Midbrain (tissue), 1 donor: ENCODE data around the gene OR4C6.

ENCODE experiments used
- DNase-seq: peaks from one replicate; lab custom pipeline; 2025; lab: John Stamatoyannopoulos, UW

The OR4C6 gene

DNA sequence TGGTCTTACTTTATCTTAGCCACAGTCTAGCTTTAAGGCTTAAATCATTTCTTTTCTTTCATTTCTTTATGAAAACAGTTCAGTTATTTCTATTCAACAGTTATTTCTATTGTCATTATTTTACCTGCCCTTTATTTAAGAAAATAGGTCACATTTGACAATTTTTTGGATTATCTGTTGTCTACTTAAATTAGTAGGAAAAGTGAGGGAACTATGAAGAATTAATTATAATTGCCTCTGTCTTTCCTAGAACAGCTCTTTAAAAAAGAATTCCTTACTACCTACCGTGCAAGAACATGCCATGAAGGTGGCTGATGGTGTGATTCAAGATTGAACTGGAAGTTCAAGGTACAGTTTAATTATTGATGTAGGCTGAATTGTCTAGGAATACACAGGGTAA lies at the start of gene OR4C6:
Gene OR4C6 (plus strand): TSS at position 301 of the 400 bp plus-strand sequence. CDS start 2,966 bp downstream, outside the sequence.
- no peak for DNase-seq

DNA sequence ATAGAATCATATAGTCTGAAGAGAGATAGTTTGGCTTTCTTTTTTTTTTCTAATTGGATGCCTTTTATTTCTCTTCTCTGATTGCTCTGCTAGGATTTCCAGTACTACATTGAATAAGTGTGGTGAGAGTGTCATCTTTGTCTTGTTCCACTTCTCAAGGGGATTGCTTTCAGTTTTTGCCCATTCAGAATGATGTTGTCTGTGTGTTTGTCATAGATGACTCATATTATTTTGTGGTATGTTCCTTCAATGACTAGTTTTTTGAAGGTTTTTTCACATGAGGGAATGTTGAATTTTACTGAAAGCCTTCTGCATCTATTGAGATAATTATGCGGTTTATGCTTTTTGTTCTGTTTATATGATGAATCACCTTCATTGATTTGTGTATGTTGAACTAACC lies 37.5 kb upstream of the OR4C6 start:
- no peak for DNase-seq

DNA sequence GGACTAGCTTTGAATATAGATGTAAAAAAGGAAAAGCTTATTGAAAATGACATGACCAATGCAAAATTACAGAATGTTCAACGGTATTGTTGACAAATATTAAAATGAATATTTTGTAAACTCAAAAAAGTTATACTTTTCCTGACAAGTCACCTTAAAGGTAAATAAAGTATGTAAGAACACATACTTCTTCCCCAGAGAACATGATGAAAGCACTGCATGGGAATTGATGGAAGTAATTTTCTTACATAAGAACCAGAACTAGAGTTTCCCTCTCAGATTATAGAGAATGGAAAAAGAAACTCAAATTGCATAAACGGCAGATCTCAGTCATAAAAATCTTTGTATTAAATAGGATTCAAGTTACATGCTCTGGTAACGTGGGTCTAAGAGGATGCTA lies 27.2 kb upstream of the OR4C6 start, which contains the start of gene OR4P4:
Gene OR4P4 (plus strand): TSS at position 301 of the 400 bp plus-strand sequence.
- DNase-seq: no peak

DNA sequence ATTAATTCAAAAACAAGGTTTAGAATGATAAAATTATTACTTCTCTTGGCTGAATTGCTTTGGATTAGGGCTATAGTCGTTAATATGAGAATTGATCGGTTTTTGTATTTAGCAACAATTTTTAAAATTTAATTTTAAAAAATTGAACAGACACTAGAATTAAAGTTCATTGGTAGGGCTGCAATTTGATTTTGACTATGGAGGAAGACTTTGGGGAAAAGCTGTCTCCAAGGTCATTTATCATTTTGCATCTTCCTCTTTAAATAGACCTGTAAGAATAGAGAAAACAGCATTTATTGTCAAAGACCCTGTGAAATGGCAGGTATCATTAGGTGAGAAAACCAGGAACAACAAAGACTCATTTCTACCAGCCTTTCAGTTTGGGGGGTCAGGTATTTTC lies 14.0 kb upstream of the OR4C6 start, which contains the start of gene OR4S2:
Gene OR4S2 (plus strand): TSS at position 301 of the 400 bp plus-strand sequence. CDS start 2,577 bp downstream, outside the sequence.
- DNase-seq: no peak

DNA sequence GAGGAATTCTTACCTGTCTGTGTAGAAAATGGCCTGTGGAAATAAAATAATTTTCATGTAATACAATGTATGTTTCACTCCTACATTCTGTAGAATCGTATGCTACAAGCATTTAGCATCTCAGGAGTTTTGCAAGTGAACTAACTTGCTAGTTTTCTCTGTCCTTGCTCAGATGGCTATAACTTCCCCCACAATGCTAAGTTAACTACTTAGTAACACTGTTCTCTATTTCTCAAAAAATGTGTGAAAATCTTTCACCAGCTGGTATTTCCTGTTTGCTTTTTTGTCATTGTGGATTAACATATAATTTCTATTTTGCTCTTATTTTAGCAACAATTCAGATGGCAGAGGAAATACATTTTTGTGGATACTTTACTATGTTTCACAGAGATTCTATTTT lies 9.4 kb upstream of the OR4C6 start:
- DNase-seq: no peak

DNA sequence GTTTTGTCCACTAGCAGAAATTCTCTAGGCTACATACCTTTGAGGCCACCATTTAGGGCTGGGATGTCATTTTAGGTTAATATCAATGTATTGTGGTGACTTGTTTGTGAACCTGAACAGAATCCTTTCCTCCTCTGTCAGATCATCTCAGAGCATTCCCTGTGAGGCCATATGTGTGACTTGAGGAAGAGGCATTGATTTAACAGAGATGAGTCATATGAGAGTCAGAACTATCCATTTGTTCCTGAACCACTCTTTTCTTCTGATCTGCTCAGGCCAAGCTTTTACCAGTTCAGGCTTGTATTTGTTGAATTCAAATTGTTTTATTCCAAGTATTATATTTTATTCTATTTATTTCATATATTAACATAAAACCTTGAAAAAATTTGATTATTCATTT lies 6.9 kb upstream of the OR4C6 start:
- no peak for DNase-seq

DNA sequence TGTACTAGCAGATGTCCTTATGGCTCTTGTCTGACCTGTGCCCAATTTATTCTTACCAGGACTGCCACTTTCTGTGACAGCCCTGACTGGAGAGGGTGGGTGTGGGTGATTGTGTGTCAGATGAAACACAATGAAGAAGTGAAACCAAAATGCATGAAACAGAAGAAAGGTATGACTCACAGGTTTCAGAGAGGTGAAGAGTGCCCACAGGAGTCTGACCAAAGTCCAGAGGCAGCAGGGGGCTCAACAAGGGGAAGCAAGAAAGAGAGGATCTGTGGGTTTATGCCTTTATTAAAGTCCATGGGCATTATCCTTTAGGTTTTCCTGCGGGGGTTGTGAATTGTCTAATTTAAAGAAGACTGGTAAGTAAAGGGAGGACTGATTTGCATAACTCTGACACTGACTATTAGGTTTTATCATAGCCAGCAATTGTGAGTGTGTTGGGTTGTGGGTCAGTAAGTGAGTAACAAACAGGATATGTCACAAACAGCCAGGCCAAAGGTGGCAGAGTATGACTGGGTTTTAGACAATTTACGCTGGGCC lies 3.9 kb upstream of the OR4C6 start:
- DNase-seq: no peak

DNA sequence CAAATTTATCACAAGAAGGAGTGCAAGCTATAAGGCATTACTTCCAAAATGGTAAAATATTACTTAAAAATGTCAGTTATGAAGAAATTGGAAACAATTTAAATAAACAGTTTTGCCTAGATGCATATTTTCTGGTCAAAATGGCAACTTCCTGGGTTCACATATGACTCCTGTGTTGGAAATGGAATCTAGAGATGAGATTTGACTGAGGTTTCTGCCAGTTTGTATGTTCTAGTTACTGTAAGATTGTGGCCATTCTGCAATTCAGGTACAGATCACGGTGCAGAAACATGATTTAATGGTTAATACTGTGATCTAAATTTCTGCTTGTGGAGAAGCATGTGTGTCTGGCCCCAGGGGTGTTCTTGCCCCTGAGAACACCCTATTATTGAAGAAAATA lies 3.4 kb upstream of the OR4C6 start:
- DNase-seq: no peak

DNA sequence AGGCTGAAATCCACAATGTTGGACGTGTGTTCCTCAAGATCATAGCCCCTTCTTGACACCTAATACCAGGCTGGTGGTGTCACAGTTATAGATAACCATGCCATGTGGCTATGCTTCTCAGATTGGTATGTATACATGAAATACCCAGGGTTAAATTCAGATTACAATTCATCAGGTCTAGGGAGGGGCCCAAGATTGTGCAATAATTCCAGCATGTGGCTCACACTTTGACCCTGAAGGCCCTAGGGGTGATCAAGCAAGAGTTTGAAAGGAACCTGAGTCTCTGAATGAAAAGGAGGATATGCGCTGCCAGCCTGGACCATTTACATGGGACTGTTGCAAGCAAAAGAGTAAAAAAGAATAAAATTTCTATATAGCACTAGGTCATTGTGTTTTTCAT lies 7.4 kb downstream of the OR4C6 start:
- no peak for DNase-seq

DNA sequence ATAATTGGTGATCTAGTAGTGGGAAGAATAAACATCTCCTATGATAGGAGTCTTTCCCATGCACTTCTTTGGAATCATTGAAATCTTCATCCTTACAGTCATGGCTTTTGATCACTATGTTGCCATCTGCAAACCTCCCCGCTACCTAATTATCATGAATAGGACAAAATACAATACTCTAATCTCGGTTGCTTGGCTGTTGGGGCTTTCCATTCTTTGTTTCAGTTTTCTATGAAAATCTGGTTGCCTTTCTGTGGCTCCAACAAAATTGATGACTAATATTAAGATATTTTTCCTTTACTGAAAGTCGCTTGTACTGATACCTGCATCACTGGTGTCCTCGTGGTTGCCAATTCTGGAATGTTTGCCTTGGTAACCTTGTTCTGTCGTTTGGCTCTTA lies 11.9 kb downstream of the OR4C6 start:
- no peak for DNase-seq

DNA sequence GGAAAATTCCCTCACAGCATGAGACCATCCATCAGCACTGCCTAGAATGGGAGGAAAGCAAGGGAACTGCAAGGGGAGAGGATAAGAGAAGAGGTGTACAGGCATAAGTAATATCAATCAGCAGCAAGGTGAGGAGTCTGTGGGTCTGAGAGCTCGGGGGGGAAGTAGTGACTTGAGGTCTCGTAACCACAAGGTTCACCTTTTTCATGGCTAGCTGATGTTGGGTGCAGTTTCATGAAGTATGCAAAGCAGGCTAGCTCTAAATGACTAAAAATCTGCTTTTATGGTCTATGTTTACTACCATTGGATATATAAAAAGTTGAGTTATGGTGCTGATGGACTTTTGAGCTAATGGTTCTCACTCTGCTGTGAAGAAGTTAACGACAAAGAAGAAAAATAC lies 35.8 kb downstream of the OR4C6 start:
- no peak for DNase-seq

DNA sequence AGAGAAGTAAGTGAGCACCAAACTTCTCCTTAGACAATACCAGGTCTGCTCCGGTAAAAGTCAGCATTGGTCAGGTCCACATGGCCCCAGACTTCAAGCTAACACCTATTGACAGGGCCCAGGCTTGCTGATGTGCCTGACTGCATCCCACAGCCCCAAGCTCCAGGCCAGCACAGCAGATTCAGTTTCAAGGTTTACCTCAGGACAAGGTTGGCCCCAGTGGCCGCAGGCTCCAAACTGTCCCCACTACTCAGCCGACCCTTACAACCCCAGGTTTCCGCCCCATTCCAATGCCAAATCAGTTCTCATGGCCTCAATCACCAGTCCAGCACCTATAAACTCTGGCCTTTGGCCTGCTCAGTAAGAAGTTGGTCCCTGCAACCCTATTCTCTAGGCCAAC lies 39.4 kb downstream of the OR4C6 start:
- DNase-seq: no peak

DNA sequence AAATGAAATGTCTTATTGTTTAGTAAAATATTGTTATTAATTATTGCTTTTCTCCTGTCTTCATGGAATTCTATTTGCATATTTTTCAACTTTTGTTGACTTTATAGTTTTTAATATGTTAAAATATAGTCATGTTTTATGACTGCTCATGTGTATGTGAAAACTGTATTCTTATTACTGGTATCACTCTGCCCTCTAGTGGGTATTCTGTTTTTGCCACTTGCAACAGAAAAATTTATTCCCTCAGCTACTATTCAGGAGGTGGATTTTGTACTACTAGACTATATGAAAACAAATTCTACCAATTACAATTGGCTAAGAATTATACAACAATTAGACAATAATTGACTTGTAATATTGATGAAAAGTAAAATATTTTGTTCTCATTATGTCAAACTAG lies 45.0 kb downstream of the OR4C6 start:
- DNase-seq: peak; percentile 28

DNA sequence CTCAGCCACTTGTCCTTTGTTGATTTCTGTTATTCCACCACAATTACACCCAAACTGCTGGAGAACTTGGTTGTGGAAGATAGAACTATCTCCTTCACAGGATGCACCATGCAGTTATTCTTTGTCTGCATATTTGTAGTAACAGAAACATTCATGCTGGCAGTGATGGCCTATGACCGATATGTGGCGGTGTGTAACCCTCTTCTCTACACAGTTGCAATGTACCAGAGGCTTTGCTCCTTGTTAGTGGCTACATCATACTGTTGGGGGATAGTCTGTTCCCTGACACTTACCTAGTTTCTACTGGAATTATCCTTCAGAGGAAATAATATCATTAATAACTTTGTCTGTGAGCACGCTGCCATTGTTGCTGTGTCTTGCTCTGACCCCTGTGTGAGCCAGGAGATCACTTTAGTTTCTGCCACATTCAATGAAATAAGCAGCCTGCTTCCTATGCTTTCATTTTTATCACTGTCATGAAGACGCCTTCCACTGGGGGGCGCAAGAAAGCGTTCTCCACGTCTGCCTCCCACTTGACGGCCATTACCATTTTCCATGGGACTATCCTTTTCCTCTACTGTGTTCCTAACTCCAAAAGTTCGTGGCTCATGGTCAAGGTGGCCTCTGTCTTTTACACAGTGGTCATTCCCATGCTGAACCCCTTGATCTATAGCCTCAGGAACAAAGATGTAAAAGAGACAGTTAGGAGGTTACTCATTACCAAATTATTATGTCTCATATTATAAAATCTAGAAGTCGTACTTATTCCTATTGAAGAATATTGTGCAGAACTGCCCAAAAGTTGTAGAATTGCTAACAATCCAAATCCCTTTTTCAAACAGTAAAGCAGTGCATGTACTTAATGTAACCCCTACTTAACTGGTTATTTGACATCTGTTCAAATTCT lies 53.2 kb downstream of the OR4C6 start:
- DNase-seq: no peak
